HG03457 (cell line): Measurements from ENCODE around the gene HRG.

Source experiments
- ATAC-seq: cut with Tn5 transposase; IDR thresholded peaks from one replicate; pipeline ENCODE4 v1.9.1; 2021; ENCODE audit warnings: moderate number of reproducible peaks; ENCODE audit not compliant: unreplicated experiment

Gene HRG

GRCh38 chr3:186637686-186638085, 28.1 kb upstream of the HRG start:
- ATAC-seq: no peak

GRCh38 chr3:186638259-186638658, 27.6 kb upstream of the HRG start:
- no peak for ATAC-seq

DNA sequence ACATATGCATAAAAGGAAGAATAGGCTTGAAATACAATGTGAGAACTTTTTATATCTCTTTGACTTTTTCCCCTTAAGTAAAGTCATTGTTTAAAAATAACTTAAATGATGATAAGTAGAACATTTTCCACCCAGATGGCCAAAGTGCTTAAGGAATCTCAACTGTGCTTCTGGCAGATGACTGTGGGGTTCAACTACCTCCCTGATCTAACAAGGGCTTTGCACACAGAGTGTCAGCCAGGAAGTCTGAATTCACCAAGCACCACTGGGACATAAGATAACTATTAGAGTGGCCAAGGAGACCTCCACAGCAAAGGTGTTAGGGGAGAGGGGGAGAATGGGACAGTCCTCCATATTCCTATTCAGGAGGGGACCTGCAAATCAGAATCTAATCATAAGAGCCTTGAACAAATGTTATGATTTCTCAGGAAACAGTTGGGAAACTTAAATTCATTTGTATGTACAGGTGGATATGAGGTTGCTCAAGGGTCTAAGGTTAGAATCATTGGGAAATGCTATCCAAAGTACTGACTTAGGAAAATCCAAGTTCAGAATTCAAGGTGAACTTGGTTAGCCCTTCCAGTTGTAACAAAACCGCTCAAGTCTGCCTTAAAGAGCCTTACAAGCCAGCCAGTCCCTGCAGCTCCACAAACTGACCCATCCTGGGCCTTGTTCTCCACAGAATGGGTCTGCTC, 25.9 kb upstream of the HRG start, which contains the start of gene FETUB:
TSS of gene FETUB (plus strand) at position 622 of the 695 bp plus-strand sequence. CDS start at position 684, 62 bp downstream.
- ATAC-seq: no peak

DNA sequence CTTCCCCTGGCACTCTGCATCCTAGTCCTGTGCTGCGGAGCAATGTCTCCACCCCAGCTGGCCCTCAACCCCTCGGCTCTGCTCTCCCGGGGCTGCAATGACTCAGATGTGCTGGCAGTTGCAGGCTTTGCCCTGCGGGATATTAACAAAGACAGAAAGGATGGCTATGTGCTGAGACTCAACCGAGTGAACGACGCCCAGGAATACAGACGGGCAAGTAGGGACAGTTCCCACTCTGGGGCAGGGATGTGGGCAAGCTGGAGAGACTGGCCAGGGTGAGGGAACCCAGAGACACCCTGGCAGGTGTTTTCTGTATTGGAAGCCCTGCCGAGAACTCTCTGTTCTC, 25.4 kb upstream of the HRG start:
- no peak for ATAC-seq

DNA sequence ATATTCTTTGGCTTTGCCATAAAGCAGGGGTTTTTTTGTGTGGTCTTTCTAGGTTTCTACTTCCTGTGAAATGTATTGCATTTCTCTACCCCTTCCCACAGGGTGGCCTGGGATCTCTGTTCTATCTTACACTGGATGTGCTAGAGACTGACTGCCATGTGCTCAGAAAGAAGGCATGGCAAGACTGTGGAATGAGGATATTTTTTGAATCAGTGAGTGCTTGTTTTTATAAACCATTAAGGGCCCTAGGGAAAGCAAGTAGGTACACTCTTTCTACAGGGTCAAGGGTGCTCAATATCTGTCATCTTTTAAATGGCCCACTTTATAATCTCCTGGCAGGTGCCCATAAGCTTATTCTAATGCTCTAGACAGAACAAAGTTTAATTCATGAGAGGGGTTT, 24.9 kb upstream of the HRG start:
- no peak for ATAC-seq

- no peak for ATAC-seq
Observed at GRCh38 chr3:186642014-186642413, 23.8 kb upstream of the HRG start.

DNA sequence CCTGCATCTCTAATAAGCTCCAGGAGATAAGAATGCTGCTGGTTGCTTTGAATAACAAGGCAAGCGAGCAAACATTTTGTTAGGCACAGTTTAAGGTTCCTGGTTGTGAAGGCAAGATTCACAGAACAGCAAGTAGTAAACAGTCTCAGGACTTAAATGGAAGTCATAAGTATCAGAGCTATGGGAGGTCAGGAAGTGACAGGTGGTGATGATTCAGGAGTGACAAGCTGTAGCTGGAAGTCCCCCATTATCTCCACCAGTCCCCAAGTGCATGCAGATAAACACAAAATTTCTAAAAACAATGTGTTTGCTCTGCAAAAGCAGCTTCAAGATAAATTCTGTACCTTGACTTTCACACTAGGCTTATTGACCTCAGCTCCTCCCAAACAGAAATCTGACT, 22.3 kb upstream of the HRG start:
- no peak for ATAC-seq

- ATAC-seq: no peak
Observed at GRCh38 chr3:186644683-186645082, 21.1 kb upstream of the HRG start.

- no peak for ATAC-seq
Observed at GRCh38 chr3:186646106-186646505, 19.7 kb upstream of the HRG start.

- ATAC-seq: no peak
Observed at GRCh38 chr3:186646841-186647240, 19.0 kb upstream of the HRG start.

- ATAC-seq: no peak
Observed at GRCh38 chr3:186648851-186649250, 17.0 kb upstream of the HRG start.

- no peak for ATAC-seq
Observed at GRCh38 chr3:186651678-186652215, 14.1 kb upstream of the HRG start.

DNA sequence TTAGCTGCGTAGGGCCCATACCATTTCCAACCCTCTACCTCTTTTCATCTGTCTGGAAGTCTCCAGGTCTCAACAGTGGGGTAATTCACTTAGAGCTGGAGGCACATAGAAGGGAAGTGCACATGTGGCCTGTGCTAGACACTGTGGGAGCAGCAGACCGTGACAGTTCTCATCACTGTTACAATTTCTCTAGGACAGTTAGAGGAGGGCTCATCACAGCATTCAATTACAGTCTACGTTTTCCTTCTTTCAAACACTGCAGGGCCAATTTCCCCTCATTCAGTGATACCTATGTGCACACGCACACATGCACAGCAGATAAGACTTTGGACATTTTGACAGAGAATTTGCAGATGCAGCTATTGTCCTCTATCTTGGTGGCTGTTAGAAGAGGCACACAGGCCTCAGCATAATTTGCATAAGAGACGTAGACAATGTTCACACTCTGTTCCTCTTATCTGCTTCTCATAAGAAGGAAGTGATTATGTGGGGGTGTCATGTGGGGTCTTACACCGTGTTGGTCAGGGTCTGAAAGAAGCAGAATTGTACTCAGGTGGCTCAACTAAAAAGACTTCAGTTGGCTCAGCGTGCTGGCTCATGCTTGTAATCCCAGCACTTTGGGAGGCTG, 12.6 kb upstream of the HRG start:
- ATAC-seq: peak; percentile 76

- ATAC-seq: no peak
Observed at GRCh38 chr3:186653984-186654383, 11.8 kb upstream of the HRG start.

- ATAC-seq: no peak
Observed at GRCh38 chr3:186663361-186664118, 2.3 kb upstream of the HRG start.

GRCh38 chr3:186664119-186664495, 1.7 kb upstream of the HRG start:
- no peak for ATAC-seq

- no peak for ATAC-seq
Observed at GRCh38 chr3:186664506-186664905, 1.3 kb upstream of the HRG start.

- ATAC-seq: no peak
Observed at GRCh38 chr3:186668426-186668825, 2.6 kb downstream of the HRG start.

DNA sequence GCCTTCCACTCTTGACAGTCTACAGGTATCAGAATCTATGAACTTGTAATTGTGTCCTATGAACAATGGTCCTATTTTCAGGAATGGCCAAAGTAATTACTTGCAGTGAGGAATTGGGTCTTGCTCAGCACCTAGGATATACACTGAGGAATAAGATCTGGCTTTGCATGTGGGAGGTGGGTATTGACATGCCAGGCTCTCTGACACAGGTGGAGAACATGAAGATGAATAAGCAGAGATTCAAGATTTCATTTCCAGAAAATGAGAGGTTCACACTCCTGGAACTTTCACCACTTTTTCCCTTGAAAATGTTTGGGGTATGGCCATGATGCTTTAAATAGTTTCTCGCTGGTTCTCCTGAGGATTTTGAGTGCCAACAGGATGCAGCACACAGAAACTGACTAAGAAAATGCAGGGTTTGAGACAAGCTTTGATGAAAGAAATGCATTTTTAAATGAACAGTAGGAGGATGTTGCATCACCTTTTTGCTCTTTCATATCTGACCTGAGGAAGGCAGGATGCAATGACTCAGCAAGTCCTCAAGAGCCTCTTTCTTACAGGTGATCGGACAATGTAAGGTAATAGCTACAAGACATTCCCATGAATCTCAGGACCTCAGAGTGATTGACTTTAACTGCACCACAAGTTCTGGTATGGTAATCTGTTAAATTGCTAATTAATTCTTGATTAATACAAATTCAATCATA, 3.7 kb downstream of the HRG start:
- ATAC-seq: no peak

- ATAC-seq: no peak
Observed at GRCh38 chr3:186670155-186670554, 4.3 kb downstream of the HRG start.

- no peak for ATAC-seq
Observed at GRCh38 chr3:186671051-186671450, 5.2 kb downstream of the HRG start.
